ENCODE results near the gene ATP7B.

Gene ATP7B

GRCh38 chr13:51955816-51956603 lies 55.2 kb downstream of the ATP7B start:
- H3K27me3 ChIP-seq (ENCODE audit: insufficient read depth, poor library complexity, severe bottlenecking), result no peaks in the 10 kb centered on the region
- no peak overlapping the region for H3K27ac ChIP-seq (ENCODE audit: poor library complexity, severe bottlenecking)
- no peaks in the 10 kb centered on the region for H3K4me1 ChIP-seq (ENCODE audit: insufficient read depth, poor library complexity, severe bottlenecking)
- no peak for ATAC-seq (ENCODE audit: low read depth)
- no peak overlapping the region for H3K4me3 ChIP-seq (ENCODE audit: severe bottlenecking)
- H3K9me3 ChIP-seq (ENCODE audit: severe bottlenecking), result no peaks in the 10 kb centered on the region
- DNase-seq (ENCODE audit: low spot score), result no peak
- H3K36me3 ChIP-seq (ENCODE audit: low read depth), result no peaks in the 10 kb centered on the region
- no peak for TF ChIP-seq CTCF (IDR thresholded peaks at IDR 0.05; ENCODE audit: poor library complexity, severe bottlenecking)

GRCh38 chr13:51955281-51955771 lies 55.9 kb downstream of the ATP7B start:
- no peaks in the 10 kb centered on the region for H3K4me1 ChIP-seq (ENCODE audit: insufficient read depth, poor library complexity, severe bottlenecking)
- no peaks in the 10 kb centered on the region for H3K9me3 ChIP-seq (ENCODE audit: severe bottlenecking)
- ATAC-seq (ENCODE audit: low read depth), result no peak
- TF ChIP-seq CTCF (IDR thresholded peaks at IDR 0.05; ENCODE audit: poor library complexity, severe bottlenecking), result no peak
- H3K27ac ChIP-seq (ENCODE audit: poor library complexity, severe bottlenecking), result no peak overlapping the region
- H3K4me3 ChIP-seq (ENCODE audit: severe bottlenecking), result no peak overlapping the region
- no peaks in the 10 kb centered on the region for H3K27me3 ChIP-seq (ENCODE audit: insufficient read depth, poor library complexity, severe bottlenecking)
- no peak for DNase-seq (ENCODE audit: low spot score)
- no peaks in the 10 kb centered on the region for H3K36me3 ChIP-seq (ENCODE audit: low read depth)

- Histone ChIP-seq H3K36me3 (ENCODE audit: low read depth) (no peaks in the 10 kb centered on the region), H3K27ac (ENCODE audit: poor library complexity, severe bottlenecking) (no peak overlapping the region), H3K4me3 (ENCODE audit: severe bottlenecking) (no peak overlapping the region), H3K9me3 (ENCODE audit: severe bottlenecking) (no peaks in the 10 kb centered on the region), H3K27me3 (ENCODE audit: insufficient read depth, poor library complexity, severe bottlenecking) (no peaks in the 10 kb centered on the region), H3K4me1 (ENCODE audit: insufficient read depth, poor library complexity, severe bottlenecking) (no peaks in the 10 kb centered on the region)
- DNase-seq (ENCODE audit: low spot score) (no peak), ATAC-seq (ENCODE audit: low read depth) (no peak)
- TF ChIP-seq CTCF (IDR thresholded peaks at IDR 0.05; ENCODE audit: poor library complexity, severe bottlenecking), result no peak
These were observed 57.7 kb downstream of the ATP7B start for GRCh38 chr13:51953347-51954195.

- Histone ChIP-seq H3K27ac (ENCODE audit: poor library complexity, severe bottlenecking) (no peak overlapping the region), H3K4me1 (ENCODE audit: insufficient read depth, poor library complexity, severe bottlenecking) (no peaks in the 10 kb centered on the region), H3K36me3 (ENCODE audit: low read depth) (no peaks in the 10 kb centered on the region), H3K27me3 (ENCODE audit: insufficient read depth, poor library complexity, severe bottlenecking) (no peaks in the 10 kb centered on the region), H3K9me3 (ENCODE audit: severe bottlenecking) (no peaks in the 10 kb centered on the region), H3K4me3 (ENCODE audit: severe bottlenecking) (no peak overlapping the region)
- ATAC-seq (ENCODE audit: low read depth) (no peak), DNase-seq (ENCODE audit: low spot score) (no peak)
- no peak for TF ChIP-seq CTCF (IDR thresholded peaks at IDR 0.05; ENCODE audit: poor library complexity, severe bottlenecking)
These were observed 60.5 kb downstream of the ATP7B start for GRCh38 chr13:51950722-51951121.
